Psoas muscle (tissue), 8 donors: ENCODE data around the gene SLCO1B1. TPM values are rescaled to one million over a fixed set of nuclear protein-coding genes. Genes with fewer than 3 reads are reported as not detected.
A peak's percentile ranks its signal among the peaks of the same experiment; 100 is the strongest.
"Not testable (repeated sequence)": the region's sequence is repeated elsewhere in the genome, so short reads cannot be mapped to it uniquely, and the experiment has no call there.

Experiments
- ATAC-seq, 4 donors: fragments of 200-7000 bp; cut with Tn5 transposase; one replicate each; pipeline ENCODE4 v1.9.1; 2020; ENCODE audit warnings: moderate library complexity in 3 of 4, mild to moderate bottlenecking in 2 of 4
- DNase-seq, 2 donors: peaks; one replicate each; pipeline ENCODE4 v3.0.0-alpha.2; 2020
- H3K27ac ChIP-seq: fragments of 200-600 bp; one replicate; pipeline ENCODE4 v1.8.0; 2022
- H3K27me3 ChIP-seq, 3 donors: fragments of 200-600 bp in 1 of 3; one replicate each; pipeline versions ENCODE4 v1.6.1 to v1.8.0; 2013 to 2022; ENCODE audit warnings: low read length in 2 of 3, mild to moderate bottlenecking in 2 of 3, moderate library complexity in 1 of 3; ENCODE audit not compliant: insufficient read depth in 3 of 3
- H3K36me3 ChIP-seq, 2 donors: fragments of 200-600 bp in 1 of 2; one replicate each; pipeline versions ENCODE4 v1.6.1 to v1.8.0; 2013 to 2022; ENCODE audit warnings: low read depth in 1 of 2, mild to moderate bottlenecking in 1 of 2, moderate library complexity in 1 of 2; ENCODE audit not compliant: insufficient read depth in 1 of 2
- H3K4me1 ChIP-seq: fragments of 200-600 bp; one replicate; pipeline ENCODE4 v1.8.0; 2022
- H3K4me3 ChIP-seq: fragments of 200-600 bp; one replicate; pipeline ENCODE4 v1.8.0; 2022; ENCODE audit warnings: mild to moderate bottlenecking
- H3K9me3 ChIP-seq: fragments of 200-600 bp; one replicate; pipeline ENCODE4 v1.8.0; 2022
- WGBS, 3 donors: extraction: QIAGEN DNeasy Blood & Tissue Kit; methylation state at CpG; one replicate each; pipeline versions ENCODE4 v1.1.6 to v1.1.7; 2013; 5-methylcytosine and 5-hydroxymethylcytosine counted together
- intact Hi-C, 2 donors: fragments of 100-400 bp; cut with DNase I; formaldehyde crosslinking; loops; one replicate each; pipeline versions ENCODE4 v1.11.0 to v1.14.2; 2022
- polyA plus RNA-seq, 3 donors: library from polyadenylated mRNA; stranded (reverse); fragments of 200-250 nt; gene quantifications; one replicate each; pipeline ENCODE4 v1.2.3, GENCODE V29; 2013
- total RNA-seq, 4 donors: library from RNA; stranded (reverse); fragmentation: NEBNext Ultra II Directional in 2 of 4; extraction: Animal tissue kit (Norgen Biotek cat#: 25700) in 2 of 4; gene quantifications; one replicate each; pipeline versions ENCODE4 v1.2.1 to v1.2.4, GENCODE V29; 2021 to 2023
- TF ChIP-seq, protein P1 (sequence below): fragments of 200-600 bp; IDR thresholded peaks from one replicate; pipeline ENCODE4 v1.8.0; 2022; ENCODE audit warnings: antibody characterized with exemption
- donor health status: healthy with polysubstance abuse.
- donor health status: DM: no; HTN: no; CAD: no; lungs with moderate emphysema.
- donor health status: Bipolar disorder and iron deficiency.
- donor health status: healthy.
- donor health status: DM: yes; HTN: yes; CAD: no.
- donor health status: DM: no; HTN: no; CAD: no.
- donor health status: DM: no; HTN: no; CAD: no.
- donor health status: DM: yes; HTN: yes; CAD: no.

SLCO1B1 gene
- total and polyA plus RNA-seq, 7 donors = not detected

DNA sequence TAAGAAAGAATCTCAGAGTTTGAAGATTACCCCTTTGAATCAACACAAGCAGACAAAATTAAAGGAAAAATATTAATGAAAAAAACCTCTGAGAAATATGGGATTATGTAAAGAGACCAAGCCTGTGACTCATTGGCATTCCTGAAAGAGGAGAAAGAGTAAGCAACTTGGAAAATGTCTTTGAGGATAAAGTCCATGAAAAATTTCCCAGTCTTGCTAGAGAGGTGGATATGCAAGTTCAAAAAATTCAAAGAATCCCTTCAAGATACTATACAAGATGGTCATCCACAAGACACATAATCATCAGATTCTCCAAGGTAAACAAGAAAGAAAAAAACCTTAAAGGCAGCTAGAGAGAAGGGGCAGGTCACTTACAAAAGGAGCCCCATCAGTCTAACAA, 13.3 kb downstream of the SLCO1B1 start:
- Histone ChIP-seq H3K4me3 (no peak overlapping the region), H3K9me3 (no peaks in the 10 kb centered on the region), H3K27me3 (no peaks in the 10 kb centered on the region), H3K27ac (no peak overlapping the region), H3K36me3 (no peaks in the 10 kb centered on the region), H3K4me1 (no peaks in the 10 kb centered on the region)
- intact Hi-C loops = no loop called here
- DNase-seq = no peak
- no peak for ATAC-seq
- TF ChIP-seq, protein P1, sequence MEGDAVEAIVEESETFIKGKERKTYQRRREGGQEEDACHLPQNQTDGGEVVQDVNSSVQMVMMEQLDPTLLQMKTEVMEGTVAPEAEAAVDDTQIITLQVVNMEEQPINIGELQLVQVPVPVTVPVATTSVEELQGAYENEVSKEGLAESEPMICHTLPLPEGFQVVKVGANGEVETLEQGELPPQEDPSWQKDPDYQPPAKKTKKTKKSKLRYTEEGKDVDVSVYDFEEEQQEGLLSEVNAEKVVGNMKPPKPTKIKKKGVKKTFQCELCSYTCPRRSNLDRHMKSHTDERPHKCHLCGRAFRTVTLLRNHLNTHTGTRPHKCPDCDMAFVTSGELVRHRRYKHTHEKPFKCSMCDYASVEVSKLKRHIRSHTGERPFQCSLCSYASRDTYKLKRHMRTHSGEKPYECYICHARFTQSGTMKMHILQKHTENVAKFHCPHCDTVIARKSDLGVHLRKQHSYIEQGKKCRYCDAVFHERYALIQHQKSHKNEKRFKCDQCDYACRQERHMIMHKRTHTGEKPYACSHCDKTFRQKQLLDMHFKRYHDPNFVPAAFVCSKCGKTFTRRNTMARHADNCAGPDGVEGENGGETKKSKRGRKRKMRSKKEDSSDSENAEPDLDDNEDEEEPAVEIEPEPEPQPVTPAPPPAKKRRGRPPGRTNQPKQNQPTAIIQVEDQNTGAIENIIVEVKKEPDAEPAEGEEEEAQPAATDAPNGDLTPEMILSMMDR = no peak

GRCh38 chr12:21149861-21150260, 18.9 kb downstream of the SLCO1B1 start:
- ATAC-seq, intact Hi-C loops, H3K4me3 ChIP-seq, H3K27ac ChIP-seq, H3K9me3 ChIP-seq, H3K4me1 ChIP-seq, H3K27me3 ChIP-seq, H3K36me3 ChIP-seq: not testable (repeated sequence)
- 68 to 76% (median 72%) methylated on average over 5 of the region's 5 CpGs for WGBS, 3 donors
- DNase-seq = peak in 1 of 2 donors; percentile 18

DNA sequence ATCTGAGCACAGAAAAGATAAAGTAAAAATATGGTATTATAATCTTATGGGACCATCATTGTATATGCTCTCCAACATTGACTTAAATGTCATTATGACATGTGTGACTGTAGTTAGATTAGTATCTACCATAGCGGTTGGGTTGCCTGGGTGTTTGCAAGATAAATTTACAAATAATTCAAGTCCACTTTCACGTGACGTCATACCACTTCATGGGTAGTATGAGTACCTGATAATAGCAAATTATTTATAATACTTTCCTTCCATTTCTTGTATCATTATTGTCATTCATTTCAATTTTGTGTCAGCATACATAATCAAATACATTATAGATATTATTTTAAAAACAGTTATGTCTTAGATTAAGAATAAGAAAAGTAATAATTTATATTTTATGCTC, 20.2 kb downstream of the SLCO1B1 start:
- Histone ChIP-seq H3K4me1 (no peaks in the 10 kb centered on the region), H3K9me3 (no peaks in the 10 kb centered on the region), H3K27me3 (no peaks in the 10 kb centered on the region), H3K27ac (no peak overlapping the region), H3K36me3 (no peaks in the 10 kb centered on the region), H3K4me3 (no peak overlapping the region)
- no peak for ATAC-seq
- TF ChIP-seq, protein P1 = no peak
- WGBS, 3 donors = 86 to 92% (median 86%) methylated on average over 3 of the region's 3 CpGs
- intact Hi-C loops = no loop called here
- DNase-seq = no peak

GRCh38 chr12:21155522-21156351, 24.7 kb downstream of the SLCO1B1 start:
- intact Hi-C loops = no loop called here
- H3K4me1 ChIP-seq = no peaks in the 10 kb centered on the region
- DNase-seq (no peak), ATAC-seq (no peak)
- no peak overlapping the region for H3K4me3 ChIP-seq
- H3K27me3 ChIP-seq = no peaks in the 10 kb centered on the region
- WGBS, 3 donors = 61 to 78% (median 77%) methylated on average over 3 of the region's 3 CpGs
- H3K36me3 ChIP-seq = no peaks in the 10 kb centered on the region
- TF ChIP-seq, protein P1 = no peak
- peaks cover 4% of the 10 kb centered on the region for H3K9me3 ChIP-seq
- H3K27ac ChIP-seq = no peak overlapping the region

DNA sequence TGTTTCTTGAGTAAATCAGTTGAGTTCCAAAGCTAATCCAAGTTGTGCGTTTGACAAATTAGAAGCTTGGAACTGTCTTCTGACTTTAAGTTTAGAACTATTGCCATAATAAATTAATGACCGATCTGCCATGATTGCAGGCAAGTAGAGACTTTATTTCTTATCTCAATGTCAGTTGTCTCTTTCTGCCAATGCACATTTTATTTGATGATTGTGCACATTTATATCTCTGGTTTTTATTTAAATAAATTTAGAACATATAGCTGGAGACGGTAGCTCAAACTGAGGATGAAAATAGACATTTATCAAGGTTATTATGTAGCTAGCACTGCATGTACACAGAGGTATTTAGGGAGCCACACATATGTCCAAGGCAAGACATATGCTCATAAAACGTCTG, 34.1 kb downstream of the SLCO1B1 start:
- TF ChIP-seq, protein P1 = no peak
- no peaks in the 10 kb centered on the region for H3K27me3 ChIP-seq
- no peak for DNase-seq
- intact Hi-C loops = no loop called here
- 44 to 54% (median 48%) methylated on average over 4 of the region's 4 CpGs for WGBS, 3 donors
- no peaks in the 10 kb centered on the region for H3K4me1 ChIP-seq
- no peak overlapping the region for H3K4me3 ChIP-seq
- peaks cover 4% of the 10 kb centered on the region for H3K9me3 ChIP-seq
- ATAC-seq = no peak
- H3K27ac ChIP-seq = no peak overlapping the region
- no peaks in the 10 kb centered on the region for H3K36me3 ChIP-seq
